ENCODE data around the gene RPS6KL1. TPM values are rescaled to one million over a fixed set of nuclear protein-coding genes. Genes with fewer than 3 reads are reported as not detected.

The RPS6KL1 gene
- total RNA-seq, 1 experiment from 2014 or later, result 18.8 TPM

GRCh38 chr14:74965486-74966153, 42.6 kb upstream of the RPS6KL1 start:
- peaks cover 6 to 12% of the 10 kb centered on the region in 2 experiments for H3K4me1 Mint-ChIP-seq
- no peaks in the 10 kb centered on the region for H3K36me3 Mint-ChIP-seq (ENCODE audit: insufficient read depth in 1 of 3, low read depth in 3 of 3)
- H3T11ph ChIP-seq (ENCODE audit: low read length), result no peak overlapping the region
- H2BK12ac ChIP-seq (ENCODE audit: insufficient read length, low read depth, low read length), result no peak overlapping the region
- no peaks in the 10 kb centered on the region for H3K9me3 Mint-ChIP-seq
- H4K5ac ChIP-seq (ENCODE audit: insufficient read length, low read depth, low read length), result no peak overlapping the region
- no peak overlapping the region for H3K4me3 Mint-ChIP-seq
- no peaks in the 10 kb centered on the region for H3K23me2 ChIP-seq (ENCODE audit: insufficient read length, low read depth, low read length, poor library complexity, severe bottlenecking)
- H3K56ac ChIP-seq (ENCODE audit: insufficient read length, low read depth, low read length), result no peak overlapping the region
- no peak overlapping the region for H3K27ac ChIP-seq (ENCODE audit: insufficient read length, low read depth, low read length)
- no peaks in the 10 kb centered on the region for H3K79me2 ChIP-seq (ENCODE audit: insufficient read depth, low read length)
- H3K27me3 Mint-ChIP-seq (ENCODE audit: low read depth), result no peaks in the 10 kb centered on the region; the same call in 1 of the 2 replicates
- no peak overlapping the region for H3K14ac ChIP-seq (ENCODE audit: insufficient read depth, low read length)
- no peak for DNase-seq
- no peaks in the 10 kb centered on the region for H3K9me3 ChIP-seq (ENCODE audit: control insufficient read depth, low read depth, low read length)
- no peaks in the 10 kb centered on the region for H3K27me3 ChIP-seq (ENCODE audit: insufficient read depth, low read length)
- no peak overlapping the region for H2BK5ac ChIP-seq (ENCODE audit: insufficient read length, low read length)
- no peak overlapping the region for H3K4ac ChIP-seq (ENCODE audit: low read depth, low read length)
- H3K18ac ChIP-seq (ENCODE audit: insufficient read length, low read depth, low read length), result no peak overlapping the region
- no peaks in the 10 kb centered on the region for H3K4me1 ChIP-seq (ENCODE audit: insufficient read depth, low read length)
- H4K8ac ChIP-seq (replicated peaks; ENCODE audit: insufficient read length, low read depth, low read length), result no peak overlapping the region
- no peaks in the 10 kb centered on the region for H4K20me1 ChIP-seq (ENCODE audit: control insufficient read depth, insufficient read depth, insufficient read length)
- H3K27ac Mint-ChIP-seq, result no peak overlapping the region
- no peak overlapping the region for H2BK20ac ChIP-seq (ENCODE audit: low read depth, low read length, poor library complexity, severe bottlenecking)
- H2BK120ac ChIP-seq (ENCODE audit: low read depth, low read length, poor library complexity, severe bottlenecking), result no peak overlapping the region
- TF ChIP-seq, protein P1, sequence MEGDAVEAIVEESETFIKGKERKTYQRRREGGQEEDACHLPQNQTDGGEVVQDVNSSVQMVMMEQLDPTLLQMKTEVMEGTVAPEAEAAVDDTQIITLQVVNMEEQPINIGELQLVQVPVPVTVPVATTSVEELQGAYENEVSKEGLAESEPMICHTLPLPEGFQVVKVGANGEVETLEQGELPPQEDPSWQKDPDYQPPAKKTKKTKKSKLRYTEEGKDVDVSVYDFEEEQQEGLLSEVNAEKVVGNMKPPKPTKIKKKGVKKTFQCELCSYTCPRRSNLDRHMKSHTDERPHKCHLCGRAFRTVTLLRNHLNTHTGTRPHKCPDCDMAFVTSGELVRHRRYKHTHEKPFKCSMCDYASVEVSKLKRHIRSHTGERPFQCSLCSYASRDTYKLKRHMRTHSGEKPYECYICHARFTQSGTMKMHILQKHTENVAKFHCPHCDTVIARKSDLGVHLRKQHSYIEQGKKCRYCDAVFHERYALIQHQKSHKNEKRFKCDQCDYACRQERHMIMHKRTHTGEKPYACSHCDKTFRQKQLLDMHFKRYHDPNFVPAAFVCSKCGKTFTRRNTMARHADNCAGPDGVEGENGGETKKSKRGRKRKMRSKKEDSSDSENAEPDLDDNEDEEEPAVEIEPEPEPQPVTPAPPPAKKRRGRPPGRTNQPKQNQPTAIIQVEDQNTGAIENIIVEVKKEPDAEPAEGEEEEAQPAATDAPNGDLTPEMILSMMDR (conservative IDR thresholded peaks at IDR 0.05), result no peak
- no peaks in the 10 kb centered on the region for H3K79me1 ChIP-seq (ENCODE audit: insufficient read depth, low read depth, low read length, poor library complexity, severe bottlenecking)
- no CpG with 5 or more reads among the region's 5 CpGs for WGBS (ENCODE audit: extremely low coverage, insufficient read length, low lambda C conversion rate)
- no peak overlapping the region for H2AFZ ChIP-seq (ENCODE audit: low read length)
- no peak overlapping the region for H2AK5ac ChIP-seq (ENCODE audit: insufficient read length, low read length)
- H3K4me2 ChIP-seq (ENCODE audit: insufficient read depth, insufficient read length, low read length), result no peak overlapping the region
- no peak overlapping the region for H2BK15ac ChIP-seq (ENCODE audit: low read depth, low read length)
- H4K91ac ChIP-seq (ENCODE audit: insufficient read length, low read depth, low read length), result no peak overlapping the region
- no peak overlapping the region for H3K23ac ChIP-seq (ENCODE audit: insufficient read length, low read depth, low read length)
- H3K9ac ChIP-seq (ENCODE audit: extremely low read depth, insufficient read length, low read length), result no peak overlapping the region
